Measurements from ENCODE around the gene SOCS2. TPM values are rescaled to one million over a fixed set of nuclear protein-coding genes. Genes with fewer than 3 reads are reported as not detected.
"Not testable (repeated sequence)": the region's sequence is repeated elsewhere in the genome, so short reads cannot be mapped to it uniquely, and the experiment has no call there.

The SOCS2 gene
- total RNA-seq, 1 donor from 2014 or later, result 65.2 TPM

- DNase-seq (ENCODE audit: low spot score in 2 of 2) (no peak), FAIRE-seq (no peak)
These were observed 52.3 kb downstream of the SOCS2 start for GRCh38 chr12:93624595-93625294.

DNA sequence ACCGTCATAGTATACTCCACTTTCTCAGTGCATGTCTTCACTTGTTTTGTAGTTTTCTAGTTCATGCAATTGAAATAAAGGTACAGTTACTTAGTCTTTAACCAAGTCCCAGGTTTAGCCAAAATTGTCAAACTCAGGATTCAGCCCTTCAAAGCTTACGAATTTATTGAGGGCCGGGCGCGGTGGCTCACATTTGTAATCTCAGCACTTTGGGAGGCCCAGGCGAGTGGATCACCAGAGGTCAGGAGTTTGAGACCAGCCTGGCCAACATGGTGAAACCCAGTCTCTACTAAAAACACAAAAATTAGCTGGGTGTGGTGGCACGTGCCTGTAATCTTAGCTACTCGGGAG is 52.8 kb downstream of the SOCS2 start:
- not testable (repeated sequence) for DNase-seq (ENCODE audit: low spot score in 2 of 2); FAIRE-seq

DNA sequence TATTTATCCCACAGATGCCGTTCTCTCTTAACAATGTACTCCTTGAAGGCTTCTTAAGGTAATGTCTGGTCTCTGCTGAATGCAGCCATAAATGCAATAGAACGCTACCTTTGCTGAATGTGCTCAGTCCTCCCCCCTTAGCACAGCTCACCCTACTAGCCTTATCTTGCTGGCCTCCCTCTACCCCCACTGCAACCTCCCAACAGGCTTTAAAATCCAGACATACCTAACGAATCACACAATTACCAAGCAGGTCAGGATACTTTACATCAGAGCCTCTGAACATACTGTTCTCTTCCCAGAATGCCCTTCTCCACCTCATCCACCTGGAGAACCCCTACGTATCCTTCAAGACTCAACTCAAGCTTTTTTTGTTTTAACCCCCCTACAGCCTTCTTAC is 53.7 kb downstream of the SOCS2 start:
- DNase-seq (ENCODE audit: low spot score in 2 of 2), result no peak
- no peak for FAIRE-seq

Other genes with a start within 250 kb of the SOCS2 start
- gene NUDT4, start 194.8 kb upstream of the SOCS2 start, total RNA-seq, result 148 TPM
- 218 TPM for gene UBE2N, start 130.7 kb upstream of the SOCS2 start, total RNA-seq
- gene MRPL42, start 105.2 kb upstream of the SOCS2 start, total RNA-seq, result 91.7 TPM
- 9.8 TPM for gene CRADD, start 104.7 kb downstream of the SOCS2 start, total RNA-seq